HG03378 (cell line): ENCODE data around the gene PDE8B.

Experiments used
- ATAC-seq: cut with Tn5 transposase; IDR thresholded peaks from one replicate; pipeline ENCODE4 v1.9.1; 2021; ENCODE audit warnings: mild to moderate bottlenecking, moderate library complexity; ENCODE audit not compliant: unreplicated experiment

The PDE8B gene

DNA sequence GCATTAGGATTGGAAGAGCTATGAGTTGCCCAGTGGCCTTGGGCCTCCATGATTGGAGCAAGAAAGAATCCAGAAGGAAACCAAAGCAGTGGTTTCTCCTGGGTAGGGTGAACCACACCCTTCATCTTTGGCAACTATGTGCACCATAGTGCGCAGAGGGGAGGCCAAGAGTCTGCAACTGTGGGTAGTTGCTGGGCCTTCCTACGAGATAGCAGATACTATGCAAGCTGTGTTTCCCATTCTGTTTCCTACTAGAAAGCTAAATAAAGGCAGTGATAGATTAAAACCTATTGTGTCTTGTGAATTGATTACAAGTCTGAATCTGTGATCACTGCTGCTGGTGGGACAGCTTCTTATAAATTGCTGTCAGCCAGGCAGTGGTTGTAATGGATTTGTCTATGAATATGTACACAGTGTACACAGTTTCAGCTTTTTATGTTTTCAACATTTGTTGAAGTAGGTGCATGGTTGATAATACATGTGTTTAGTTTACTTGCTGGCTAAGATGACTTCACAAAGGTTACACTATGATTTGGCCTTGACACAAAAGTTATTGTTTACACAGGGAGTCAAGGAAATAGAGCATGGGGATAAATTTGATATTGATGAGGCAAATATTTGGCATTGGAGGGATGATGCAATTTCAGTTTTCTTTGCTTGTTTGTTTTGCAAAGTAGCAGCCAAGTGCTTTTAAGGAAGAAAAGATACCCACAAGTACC lies 23.7 kb upstream of the PDE8B start:
- no peak for ATAC-seq

- no peak for ATAC-seq
Measured at GRCh38 chr5:77189421-77189820, 21.1 kb upstream of the PDE8B start.

DNA sequence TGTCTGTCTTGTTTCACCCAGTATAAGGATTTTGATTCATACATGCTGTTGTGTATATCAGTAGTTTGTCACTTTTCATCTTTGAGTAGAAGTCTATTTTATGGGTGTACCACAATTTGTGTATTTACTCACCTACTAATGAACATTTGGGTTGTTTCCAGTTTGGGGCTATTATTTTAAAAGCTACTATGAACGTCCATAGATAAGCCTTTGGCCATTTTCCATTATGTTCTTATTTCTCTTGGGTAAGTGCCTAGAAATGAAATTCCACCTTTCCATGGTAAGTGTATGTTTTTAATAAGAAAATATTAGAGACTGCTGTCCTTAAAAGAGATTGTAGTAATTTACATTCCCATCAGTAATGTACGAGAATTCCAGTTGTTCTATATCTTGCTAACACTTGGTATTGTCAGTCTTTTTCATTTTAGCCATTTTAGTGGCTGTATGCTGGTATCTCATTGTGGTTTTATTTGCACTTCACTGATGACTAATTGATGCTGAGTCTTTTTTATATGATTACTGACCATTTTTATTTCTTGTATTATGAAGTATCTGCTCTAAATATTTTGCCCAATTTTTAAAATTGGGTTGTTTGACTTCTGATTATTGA lies 17.9 kb upstream of the PDE8B start:
- no peak for ATAC-seq

- ATAC-seq, result no peak
Measured at GRCh38 chr5:77194762-77195161, 15.7 kb upstream of the PDE8B start.

DNA sequence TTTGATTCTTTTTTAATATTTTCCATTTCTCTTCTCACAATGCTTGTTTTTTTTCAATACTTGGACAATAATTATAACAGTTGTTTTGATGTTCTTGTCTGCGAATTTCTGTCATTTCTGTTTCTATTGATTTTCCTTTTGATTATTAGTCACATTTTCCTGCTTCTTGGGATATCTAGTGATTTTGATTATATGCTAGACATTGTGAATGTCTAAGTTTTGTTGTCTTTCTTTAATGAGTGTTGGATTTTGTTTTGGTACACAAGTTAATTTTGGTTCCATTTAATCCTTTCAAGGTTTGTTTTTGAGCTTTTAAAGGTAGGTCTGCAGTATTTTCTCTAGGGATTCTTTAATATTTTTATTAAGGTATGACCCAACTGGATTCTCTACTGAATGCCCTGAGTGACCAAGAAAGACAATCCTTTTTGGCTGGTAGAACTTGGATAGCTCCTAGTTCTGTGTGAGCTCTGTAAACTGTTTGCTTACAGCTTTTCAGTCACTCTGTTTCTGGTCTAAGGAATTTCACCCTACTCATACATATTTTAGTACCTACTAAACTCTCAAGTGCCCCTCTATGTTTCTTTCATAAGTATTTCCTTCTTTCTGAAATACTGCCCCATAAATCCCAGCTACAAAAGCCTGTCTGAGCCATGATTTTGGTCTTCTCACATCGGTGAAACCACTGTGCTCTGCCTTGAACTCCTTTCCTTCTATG lies 12.5 kb upstream of the PDE8B start:
- no peak for ATAC-seq

GRCh38 chr5:77200663-77201062 lies 9.8 kb upstream of the PDE8B start:
- no peak for ATAC-seq

DNA sequence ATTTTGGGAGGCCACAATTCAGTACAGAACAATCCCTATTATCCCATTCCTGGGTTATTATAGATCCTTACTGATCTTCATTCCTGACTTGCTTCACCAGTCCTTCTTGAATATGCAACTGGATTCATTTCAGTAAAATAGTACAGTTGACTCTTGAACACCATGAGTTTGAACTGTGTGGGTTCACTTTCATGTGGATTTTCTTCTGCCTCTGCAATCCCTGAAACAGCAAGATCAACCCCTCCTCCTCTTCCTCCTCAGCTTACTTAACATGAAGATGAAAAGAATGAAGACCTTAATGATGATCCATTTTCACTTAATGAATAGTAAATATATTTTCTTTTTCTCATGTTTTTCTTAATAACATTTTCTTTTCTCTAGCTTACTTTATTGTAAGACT lies 8.3 kb upstream of the PDE8B start:
- no peak for ATAC-seq

GRCh38 chr5:77204967-77205366 lies 5.5 kb upstream of the PDE8B start:
- no peak for ATAC-seq

DNA sequence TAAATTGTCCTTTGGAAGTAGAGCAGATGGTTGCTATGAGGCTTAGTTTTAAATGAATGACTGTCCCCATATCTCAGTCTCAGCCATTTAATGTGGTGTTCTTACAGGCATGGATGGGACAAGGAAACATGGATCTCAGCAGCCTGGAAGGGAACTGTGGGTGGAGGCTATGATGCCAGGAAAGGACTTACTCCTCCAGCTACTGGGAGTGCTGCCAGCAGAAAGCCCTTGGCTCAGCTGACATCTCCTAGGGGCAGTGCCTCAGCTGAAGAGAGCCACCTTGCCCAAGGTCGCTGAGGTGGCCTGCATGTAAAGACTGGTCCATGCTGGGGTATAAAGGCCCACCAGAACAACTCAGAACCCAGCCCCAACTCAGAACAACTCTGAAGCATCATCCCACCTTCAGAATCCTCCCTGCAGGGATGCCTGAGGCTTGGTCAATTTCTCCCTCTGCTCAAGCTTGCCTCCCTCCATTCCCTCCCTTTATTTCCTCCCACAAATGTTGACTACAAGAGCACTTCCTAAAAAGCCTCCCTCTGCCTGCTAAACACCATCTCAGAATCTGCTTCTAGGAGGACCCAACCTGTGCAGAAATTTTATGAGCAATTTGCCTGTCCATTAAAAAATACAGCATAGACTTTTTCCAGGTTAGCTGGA lies 1.8 kb upstream of the PDE8B start:
- no peak for ATAC-seq

DNA sequence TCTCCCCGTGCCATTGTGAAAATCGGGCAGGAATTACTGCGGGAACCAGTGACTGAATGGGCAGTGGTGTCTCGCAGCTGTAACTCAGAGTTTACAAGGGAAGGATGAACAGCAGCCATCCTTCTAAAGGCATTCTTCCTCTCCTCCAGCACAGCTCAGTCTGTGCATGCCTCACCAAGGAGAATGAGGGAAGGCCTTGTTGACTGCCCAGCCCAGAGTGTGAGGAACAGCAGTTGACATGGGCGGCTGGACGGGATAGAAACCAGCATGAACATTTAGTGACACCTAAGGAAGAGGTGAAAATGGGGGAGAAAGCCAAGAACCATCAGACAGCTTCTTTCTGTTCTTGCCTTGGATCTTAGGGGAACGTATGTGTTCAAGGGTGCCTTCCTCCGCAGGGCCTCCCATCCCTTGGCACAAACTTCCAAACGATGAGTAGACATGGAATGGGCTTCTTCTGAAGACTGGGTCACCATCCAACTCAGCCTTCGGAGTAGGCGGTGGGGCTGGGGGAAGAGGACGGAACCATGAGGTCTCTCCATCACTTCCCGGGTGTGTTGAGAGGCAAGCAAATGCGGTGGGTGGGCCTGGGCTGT lies 887 bp upstream of the PDE8B start:
- ATAC-seq, result no peak

GRCh38 chr5:77210964-77211690 lies 647 bp downstream of the PDE8B start:
- ATAC-seq, result no peak

DNA sequence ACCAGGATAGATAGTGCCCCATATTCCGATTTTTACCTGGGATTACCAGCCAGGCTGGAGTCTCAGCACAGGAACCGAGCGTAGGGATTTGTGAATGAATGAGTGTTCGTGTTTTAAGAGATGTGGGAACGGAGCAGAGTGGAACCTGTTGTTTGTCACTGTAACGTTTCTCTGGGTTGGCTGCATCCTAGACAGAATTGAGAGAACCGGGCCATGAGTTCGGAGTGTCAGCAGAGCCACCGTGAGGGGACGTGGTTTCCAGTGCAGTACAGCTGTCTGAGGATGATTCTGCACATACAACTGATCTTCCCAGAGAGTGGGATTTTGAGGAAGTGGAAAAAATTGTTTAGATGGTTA lies 1.2 kb downstream of the PDE8B start:
- no peak for ATAC-seq

GRCh38 chr5:77213601-77214000 lies 3.1 kb downstream of the PDE8B start:
- no peak for ATAC-seq

DNA sequence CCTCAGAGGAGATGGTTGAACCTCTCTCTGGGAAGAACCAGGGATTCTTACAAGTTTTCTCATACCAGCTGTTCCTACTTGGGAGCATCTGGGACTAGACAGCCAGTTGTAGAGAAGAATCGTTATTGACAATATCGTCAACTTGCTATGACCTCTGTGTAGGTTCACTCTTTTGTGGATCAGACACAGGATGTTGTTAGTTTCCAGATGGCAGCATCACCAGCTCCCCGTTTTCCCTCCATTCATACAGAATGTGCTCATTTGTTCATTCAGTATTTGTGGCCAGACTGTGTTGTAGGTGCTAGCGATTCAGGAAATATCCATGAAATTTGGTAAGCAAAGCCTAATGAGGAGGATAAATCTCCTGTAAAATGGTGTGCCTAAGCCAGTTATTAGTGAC lies 3.7 kb downstream of the PDE8B start:
- ATAC-seq, result no peak

- ATAC-seq, result no peak
Measured at GRCh38 chr5:77218263-77218662, 7.8 kb downstream of the PDE8B start.

DNA sequence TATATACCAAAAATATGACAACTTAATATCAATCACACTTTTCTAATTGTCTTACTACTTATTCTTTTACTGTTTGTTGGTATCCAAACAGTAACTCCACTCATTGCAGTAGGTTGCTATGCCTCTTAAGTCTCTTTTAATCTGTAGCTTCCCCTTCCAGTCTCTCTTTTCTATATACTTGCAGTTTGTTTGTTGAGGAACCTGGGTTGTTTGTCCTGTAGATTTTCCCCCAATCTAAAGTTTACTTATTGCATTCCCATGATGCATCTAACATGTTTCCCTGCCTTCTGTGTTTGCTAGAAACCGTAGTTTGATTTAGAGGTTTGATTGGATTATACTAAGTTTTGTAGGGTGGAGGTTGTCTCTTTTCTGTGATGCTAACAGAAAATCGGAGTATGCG lies 10.6 kb downstream of the PDE8B start:
- ATAC-seq, result no peak

- ATAC-seq, result no peak
Measured at GRCh38 chr5:77222722-77223121, 12.2 kb downstream of the PDE8B start.

- ATAC-seq, result no peak
Measured at GRCh38 chr5:77223653-77224052, 13.2 kb downstream of the PDE8B start.

GRCh38 chr5:77224672-77225355 lies 14.3 kb downstream of the PDE8B start:
- ATAC-seq, result no peak

DNA sequence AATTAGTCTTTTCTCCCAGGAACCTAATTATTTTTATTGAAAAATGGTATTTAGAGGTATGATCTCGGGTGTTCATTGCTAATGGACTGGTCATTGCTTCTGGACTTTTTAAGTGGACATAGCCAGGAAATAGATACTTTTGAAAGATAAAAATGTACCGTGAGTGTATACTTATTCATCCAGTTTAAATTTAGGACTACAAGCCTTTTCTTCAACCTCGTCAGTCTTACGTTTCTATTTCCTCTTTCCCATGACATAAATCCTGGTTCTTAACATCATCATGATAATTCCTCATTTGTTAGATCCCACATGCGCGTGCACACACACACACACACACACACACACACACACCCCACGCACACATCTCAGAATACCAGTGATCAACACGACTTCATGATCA lies 15.1 kb downstream of the PDE8B start:
- ATAC-seq, result no peak
